ENCODE data around the gene LSM4.

DNA sequence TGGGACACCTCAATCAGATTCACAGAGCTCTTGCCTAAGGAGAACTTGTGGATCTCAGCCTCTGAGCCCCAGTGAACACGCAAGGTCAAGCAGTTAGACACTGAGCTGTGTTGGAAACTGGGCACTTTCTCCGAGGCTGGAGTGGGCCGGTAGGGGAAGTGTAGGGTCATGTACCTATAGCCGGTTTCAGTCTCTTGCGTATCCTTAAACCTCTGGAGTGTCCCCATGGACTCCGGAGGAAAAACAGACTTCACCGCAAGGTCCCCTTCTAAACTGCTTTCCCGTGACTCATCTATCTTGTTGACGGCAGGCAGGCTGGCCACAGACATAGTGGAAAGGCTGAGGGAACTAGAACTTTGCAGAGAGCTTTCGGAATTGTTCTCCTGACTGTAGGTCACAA is 60.0 kb downstream of the LSM4 start:
- TF ChIP-seq POLR2A (IDR thresholded peaks at IDR 0.05) (no peak), POLR2AphosphoS5 (IDR thresholded peaks at IDR 0.05) (no peak)
- TF ChIP-seq, protein P1, sequence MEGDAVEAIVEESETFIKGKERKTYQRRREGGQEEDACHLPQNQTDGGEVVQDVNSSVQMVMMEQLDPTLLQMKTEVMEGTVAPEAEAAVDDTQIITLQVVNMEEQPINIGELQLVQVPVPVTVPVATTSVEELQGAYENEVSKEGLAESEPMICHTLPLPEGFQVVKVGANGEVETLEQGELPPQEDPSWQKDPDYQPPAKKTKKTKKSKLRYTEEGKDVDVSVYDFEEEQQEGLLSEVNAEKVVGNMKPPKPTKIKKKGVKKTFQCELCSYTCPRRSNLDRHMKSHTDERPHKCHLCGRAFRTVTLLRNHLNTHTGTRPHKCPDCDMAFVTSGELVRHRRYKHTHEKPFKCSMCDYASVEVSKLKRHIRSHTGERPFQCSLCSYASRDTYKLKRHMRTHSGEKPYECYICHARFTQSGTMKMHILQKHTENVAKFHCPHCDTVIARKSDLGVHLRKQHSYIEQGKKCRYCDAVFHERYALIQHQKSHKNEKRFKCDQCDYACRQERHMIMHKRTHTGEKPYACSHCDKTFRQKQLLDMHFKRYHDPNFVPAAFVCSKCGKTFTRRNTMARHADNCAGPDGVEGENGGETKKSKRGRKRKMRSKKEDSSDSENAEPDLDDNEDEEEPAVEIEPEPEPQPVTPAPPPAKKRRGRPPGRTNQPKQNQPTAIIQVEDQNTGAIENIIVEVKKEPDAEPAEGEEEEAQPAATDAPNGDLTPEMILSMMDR (IDR thresholded peaks at IDR 0.05 in 8 of 11, conservative IDR thresholded peaks at IDR 0.05 in 3 of 11) = no peak
